HepG2 (cell line): ENCODE measurements around the gene CNIH4. TPM values are rescaled to one million over a fixed set of nuclear protein-coding genes. Genes with fewer than 3 reads are reported as not detected.

ENCODE experiments used
- CCDC6 ChIP-seq: sonication (generic); formaldehyde crosslinking; IDR thresholded peaks from 2 replicates; pipeline ENCODE4 v1.8.1; 2022; ENCODE audit warnings: mild to moderate bottlenecking, missing genetic modification reagents, moderate library complexity
- CSRNP1 ChIP-seq: sonication (generic); formaldehyde crosslinking; IDR thresholded peaks from 2 replicates; pipeline ENCODE4 v1.8.1; 2023; ENCODE audit warnings: mild to moderate bottlenecking, missing genetic modification reagents
- ETV5 ChIP-seq: IDR thresholded peaks from 2 replicates; pipeline ENCODE4 v1.6.1; 2018; ENCODE audit warnings: missing biosample characterization, missing genetic modification reagents, inconsistent platforms, borderline replicate concordance
- HCFC1 ChIP-seq: fragments of 150-350 bp; IDR thresholded peaks from 2 replicates; pipeline ENCODE4 v1.6.1; 2014; ENCODE audit warnings: low read depth, low read length
- HDAC2 ChIP-seq: sonication (generic); formaldehyde crosslinking; IDR thresholded peaks from 2 replicates; pipeline ENCODE4 v1.4.0; 2020; ENCODE audit warnings: missing genetic modification reagents
- HIVEP1 ChIP-seq: sonication (generic); formaldehyde crosslinking; IDR thresholded peaks from 2 replicates; pipeline ENCODE4 v1.4.0; 2020; ENCODE audit warnings: mild to moderate bottlenecking, missing genetic modification reagents
- HMGA1 ChIP-seq: sonication (generic); formaldehyde crosslinking; conservative IDR thresholded peaks from 2 replicates; pipeline ENCODE4 v1.4.0; 2020; ENCODE audit warnings: missing genetic modification reagents
- KDM1A ChIP-seq: IDR thresholded peaks from 2 replicates; pipeline ENCODE4 v1.6.1; 2016; ENCODE audit warnings: missing compliant biosample characterization
- KLF13 ChIP-seq: sonication (generic); formaldehyde crosslinking; IDR thresholded peaks from 2 replicates; pipeline ENCODE4 v1.4.0; 2020; ENCODE audit warnings: mild to moderate bottlenecking, missing genetic modification reagents
- MED8 ChIP-seq: sonication (generic); formaldehyde crosslinking; IDR thresholded peaks from 2 replicates; pipeline ENCODE4 v1.8.1; 2023; ENCODE audit warnings: mild to moderate bottlenecking, missing genetic modification reagents; ENCODE audit not compliant: insufficient replicate concordance
- SAP130 ChIP-seq: IDR thresholded peaks from 2 replicates; pipeline ENCODE4 v1.6.1; 2016; ENCODE audit warnings: low read depth
- SMARCC2 ChIP-seq: fragments of 450-650 bp; IDR thresholded peaks from 2 replicates; pipeline ENCODE4 v1.6.1; 2017; ENCODE audit warnings: antibody characterized with exemption, mild to moderate bottlenecking
- THAP9 ChIP-seq: sonication (generic); formaldehyde crosslinking; IDR thresholded peaks from 2 replicates; pipeline ENCODE4; 2020; ENCODE audit warnings: missing genetic modification reagents, mild to moderate bottlenecking, borderline replicate concordance
- THRA ChIP-seq: sonication (generic); formaldehyde crosslinking; IDR thresholded peaks from 2 replicates; pipeline ENCODE4 v1.4.0; 2020; ENCODE audit warnings: missing genetic modification reagents, borderline replicate concordance
- ZBTB38 ChIP-seq: sonication (generic); formaldehyde crosslinking; IDR thresholded peaks from 2 replicates; pipeline ENCODE4 v1.5.1; 2020; ENCODE audit warnings: mild to moderate bottlenecking, missing genetic modification reagents
- ZBTB7B ChIP-seq: sonication (generic); formaldehyde crosslinking; IDR thresholded peaks from 2 replicates; pipeline ENCODE4 v1.4.0; 2020; ENCODE audit warnings: missing genetic modification reagents
- ZNF34 ChIP-seq: sonication (generic); formaldehyde crosslinking; IDR thresholded peaks from 2 replicates; pipeline ENCODE4 v1.4.0; 2020; ENCODE audit warnings: mild to moderate bottlenecking, missing genetic modification reagents, borderline replicate concordance
- ZNF430 ChIP-seq: sonication (generic); formaldehyde crosslinking; IDR thresholded peaks from 2 replicates; pipeline ENCODE4 v1.9.0; 2021; ENCODE audit warnings: mild to moderate bottlenecking, missing genetic modification reagents
- ZNF468 ChIP-seq: sonication (generic); formaldehyde crosslinking; IDR thresholded peaks from 2 replicates; pipeline ENCODE4 v1.8.0; 2022; ENCODE audit warnings: mild to moderate bottlenecking, moderate library complexity, missing genetic modification reagents
- ZNF615 ChIP-seq: sonication (generic); formaldehyde crosslinking; IDR thresholded peaks from 2 replicates; pipeline ENCODE4 v1.5.0; 2020; ENCODE audit warnings: mild to moderate bottlenecking, missing genetic modification reagents, borderline replicate concordance
- ZNF629 ChIP-seq: sonication (generic); formaldehyde crosslinking; conservative IDR thresholded peaks from 2 replicates; pipeline ENCODE4 v1.5.0; 2020; ENCODE audit warnings: missing genetic modification reagents
- ZNF660 ChIP-seq: sonication (generic); formaldehyde crosslinking; IDR thresholded peaks from 2 replicates; pipeline ENCODE4 v1.5.1; 2020; ENCODE audit warnings: mild to moderate bottlenecking, low read depth, missing genetic modification reagents, borderline replicate concordance
- ZNF678 ChIP-seq: sonication (generic); formaldehyde crosslinking; IDR thresholded peaks from 2 replicates; pipeline ENCODE4 v1.4.0; 2020; ENCODE audit warnings: mild to moderate bottlenecking, missing genetic modification reagents
- ZNF788 ChIP-seq: sonication (generic); formaldehyde crosslinking; IDR thresholded peaks from 2 replicates; pipeline ENCODE4 v1.5.0; 2020; ENCODE audit warnings: mild to moderate bottlenecking, missing genetic modification reagents, borderline replicate concordance
- ZSCAN9 ChIP-seq: IDR thresholded peaks from 2 replicates; pipeline ENCODE4 v1.6.1; 2016; ENCODE audit warnings: borderline replicate concordance
- polyA plus RNA-seq, 8 experiments: library from polyadenylated mRNA; depleted of rRNA in 3 of 8; stranded (reverse) in 7 of 8; unstranded in 1 of 8; fragments of >200 nt; fragmentation: Illumina TruSeq in 4 of 8; extraction: Trizol in 4 of 8; gene quantifications; 2 replicates each; pipeline versions ENCODE4 v1.2.1 to v1.2.3, GENCODE V29; 2011 to 2016; ENCODE audit warnings: low read depth in 4 of 8, missing spikeins in 1 of 8, mixed read lengths in 1 of 8; ENCODE audit not compliant: insufficient read depth in 1 of 8
- total RNA-seq, 5 experiments: library from RNA; depleted of rRNA; stranded (reverse); fragments of >200 nt; fragmentation: Illumina TruSeq; extraction: Trizol; gene quantifications; 2 replicates each; pipeline ENCODE4 v1.2.3, GENCODE V29; 2016; ENCODE audit warnings: low read depth in 1 of 5

Gene CNIH4
- total and polyA plus RNA-seq, 2 of the 13 experiments (the other 11 are each of a cell fraction or from before 2014, with no cell fraction given), result 51.8 to 52.9 TPM

GRCh38 chr1:224329842-224330753 is 26.6 kb upstream of the CNIH4 start, which contains the start of gene NVL (continued):
- TF ChIP-seq HCFC1 (peak; percentile 48), HIVEP1 (CRISPR knock-in tag) (no peak), ZSCAN9 (CRISPR knock-in tag) (no peak; the same call in 1 of the 2 replicates), ZNF430 (CRISPR knock-in tag) (peak; percentile 76; the same call in 1 of the 2 replicates), HMGA1 (no peak), SAP130 (peak; percentile 94), ZNF34 (CRISPR knock-in tag) (no peak), THRA (no peak), ZBTB38 (CRISPR knock-in tag) (0 out of 2 replicates have a peak, but pooled peaks have one; percentile 32), ZNF660 (CRISPR knock-in tag) (no peak), ETV5 (CRISPR knock-in tag) (no peak; the same call in 1 of the 2 replicates), CCDC6 (CRISPR knock-in tag) (peak; percentile 24; the same call in 1 of the 2 replicates), ZNF678 (no peak), KDM1A (CRISPR knock-in tag) (no peak), HDAC2 (CRISPR knock-in tag) (0 out of 2 replicates have a peak, but pooled peaks have one; percentile 15), ZNF629 (CRISPR knock-in tag) (no peak), KLF13 (no peak), CSRNP1 (peak; percentile 62), ZNF468 (CRISPR knock-in tag) (no peak), ZBTB7B (CRISPR knock-in tag) (no peak), ZNF788 (CRISPR knock-in tag) (no peak; the same call in 1 of the 2 replicates), THAP9 (CRISPR knock-in tag) (peak; percentile 80; the same call in 1 of the 2 replicates), SMARCC2 (no peak), MED8 (CRISPR knock-in tag) (peak; percentile 47), ZNF615 (CRISPR knock-in tag) (no peak)
